Natural killer cell (primary cell): Measurements from ENCODE around the gene CDK14. TPM values are rescaled to one million over a fixed set of nuclear protein-coding genes. Genes with fewer than 3 reads are reported as not detected.

ENCODE experiments used
- ATAC-seq, 3 donors: fragments of 150-1000 bp in 2 of 3; fragments of 200-7000 bp in 1 of 3; cut with Tn5 transposase; 1 replicate in 1 of 3; 2 replicates in 2 of 3; pipeline ENCODE4 v1.10.0; 2021; ENCODE audit warnings: mild to moderate bottlenecking in 2 of 3, moderate library complexity in 2 of 3
- DNase-seq, 2 donors: peaks; one replicate each; pipeline versions ENCODE4 v3.0.0 to v3.0.0-alpha.2; 2013 to 2021; ENCODE audit warnings: mixed read lengths in 1 of 2
- H3K27ac ChIP-seq: one replicate; pipeline ENCODE4 v1.5.1; 2013; ENCODE audit warnings: mild to moderate bottlenecking, low read length
- H3K27me3 ChIP-seq: one replicate; pipeline ENCODE4 v1.6.1; 2013; ENCODE audit warnings: low read length; ENCODE audit not compliant: control insufficient read depth, insufficient read depth
- H3K36me3 ChIP-seq: one replicate; pipeline ENCODE4 v1.6.1; 2013; ENCODE audit warnings: low read length; ENCODE audit not compliant: control insufficient read depth, insufficient read depth
- H3K4me1 ChIP-seq: one replicate; pipeline ENCODE4 v1.6.1; 2013; ENCODE audit warnings: low read length; ENCODE audit not compliant: control insufficient read depth, insufficient read depth
- H3K4me3 ChIP-seq: one replicate; pipeline ENCODE4 v1.5.1; 2013; ENCODE audit warnings: low read length
- H3K9me3 ChIP-seq: one replicate; pipeline ENCODE4 v1.6.1; 2013; ENCODE audit warnings: low read length; ENCODE audit not compliant: control insufficient read depth, insufficient read depth
- H3K27ac Mint-ChIP-seq, 2 donors: one replicate each; pipeline ENCODE4 v1.8.0; 2022; ENCODE audit warnings: mild to moderate bottlenecking in 2 of 2, mixed read lengths in 2 of 2, moderate library complexity in 1 of 2
- H3K27me3 Mint-ChIP-seq, 2 donors: one replicate each; pipeline ENCODE4 v1.8.0; 2022; ENCODE audit warnings: low read depth in 2 of 2, mixed read lengths in 2 of 2
- H3K36me3 Mint-ChIP-seq: one replicate; pipeline ENCODE4 v1.8.0; 2022; ENCODE audit warnings: mixed read lengths
- H3K4me1 Mint-ChIP-seq, 2 donors: one replicate each; pipeline ENCODE4 v1.8.0; 2022; ENCODE audit warnings: mixed read lengths in 2 of 2
- H3K4me3 Mint-ChIP-seq: one replicate; pipeline ENCODE4 v1.8.0; 2022; ENCODE audit warnings: mild to moderate bottlenecking, moderate library complexity, mixed read lengths
- H3K9me3 Mint-ChIP-seq, 2 donors: one replicate each; pipeline ENCODE4 v1.8.0; 2022; ENCODE audit warnings: mixed read lengths in 2 of 2
- WGBS: methylation state at CpG from one replicate; pipeline ENCODE4 v1.1.7; 2013; ENCODE audit warnings: missing lambda C conversion rate; ENCODE audit not compliant: insufficient coverage; 5-methylcytosine and 5-hydroxymethylcytosine counted together
- intact Hi-C: fragments of 100-400 bp; cut with micrococcal nuclease; formaldehyde crosslinking; loops from one replicate; pipeline ENCODE4 v1.14.2; 2022
- total RNA-seq, 4 donors: library from RNA; stranded (reverse); fragments of 120-200 nt in 1 of 4; gene quantifications; one replicate each; pipeline versions ENCODE4 v1.2.3 to v1.2.4, GENCODE V29; 2013 to 2022
- TF ChIP-seq, protein P1 (sequence below): fragments of 200-600 bp; IDR thresholded peaks from one replicate; pipeline ENCODE4 v1.8.0; 2022; ENCODE audit warnings: antibody characterized with exemption

CDK14 gene
- total RNA-seq, 3 donors from 2014 or later (not counting 1 experiment from before 2014, with no cell fraction given), result 1.2 to 12.5 (median 1.9) TPM

DNA sequence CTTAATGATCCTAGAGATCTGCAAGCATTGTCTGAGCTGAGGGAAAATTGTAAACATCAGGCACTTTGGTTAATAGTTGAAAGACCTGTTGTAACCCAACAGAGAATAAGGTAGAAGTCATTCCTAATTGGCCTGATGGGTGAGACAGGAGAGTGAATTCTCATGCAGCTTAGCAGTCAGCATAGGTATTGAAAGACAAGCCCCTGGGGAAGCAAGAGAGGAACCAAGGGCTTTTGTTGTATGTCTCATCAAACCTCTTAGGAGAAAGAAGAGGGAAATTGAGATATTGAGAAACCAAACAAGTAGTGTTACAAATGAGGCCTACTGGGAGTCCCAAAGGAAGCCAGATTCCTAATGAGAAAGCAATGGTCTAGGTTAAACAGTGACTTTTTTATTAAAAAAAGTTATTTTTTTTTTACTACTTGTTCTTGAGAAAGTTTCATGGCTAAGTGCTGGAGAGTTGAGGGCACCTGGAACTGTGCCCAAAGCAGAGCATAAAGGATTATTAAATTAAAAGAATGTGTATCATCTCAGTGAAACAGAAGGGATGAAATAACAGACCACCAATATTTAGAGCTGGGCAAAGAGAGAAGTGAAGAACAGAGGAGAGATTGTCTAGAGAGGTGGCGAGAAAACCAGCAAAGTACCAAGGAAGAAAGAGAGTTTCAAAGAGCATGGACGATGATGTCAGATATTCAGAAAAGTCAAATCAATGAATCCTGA lies 168.9 kb downstream of the CDK14 start:
- no peaks in the 10 kb centered on the region for H3K9me3 ChIP-seq
- H3K36me3 ChIP-seq, result no peaks in the 10 kb centered on the region
- no peaks in the 10 kb centered on the region for H3K4me1 ChIP-seq
- H3K9me3 Mint-ChIP-seq, result peaks cover 10 to 15% of the 10 kb centered on the region in 2 donors
- WGBS, result 95% methylated on average over 1 of the region's 2 CpGs
- no peaks in the 10 kb centered on the region for H3K4me1 Mint-ChIP-seq
- ATAC-seq, result no peak
- TF ChIP-seq, protein P1, sequence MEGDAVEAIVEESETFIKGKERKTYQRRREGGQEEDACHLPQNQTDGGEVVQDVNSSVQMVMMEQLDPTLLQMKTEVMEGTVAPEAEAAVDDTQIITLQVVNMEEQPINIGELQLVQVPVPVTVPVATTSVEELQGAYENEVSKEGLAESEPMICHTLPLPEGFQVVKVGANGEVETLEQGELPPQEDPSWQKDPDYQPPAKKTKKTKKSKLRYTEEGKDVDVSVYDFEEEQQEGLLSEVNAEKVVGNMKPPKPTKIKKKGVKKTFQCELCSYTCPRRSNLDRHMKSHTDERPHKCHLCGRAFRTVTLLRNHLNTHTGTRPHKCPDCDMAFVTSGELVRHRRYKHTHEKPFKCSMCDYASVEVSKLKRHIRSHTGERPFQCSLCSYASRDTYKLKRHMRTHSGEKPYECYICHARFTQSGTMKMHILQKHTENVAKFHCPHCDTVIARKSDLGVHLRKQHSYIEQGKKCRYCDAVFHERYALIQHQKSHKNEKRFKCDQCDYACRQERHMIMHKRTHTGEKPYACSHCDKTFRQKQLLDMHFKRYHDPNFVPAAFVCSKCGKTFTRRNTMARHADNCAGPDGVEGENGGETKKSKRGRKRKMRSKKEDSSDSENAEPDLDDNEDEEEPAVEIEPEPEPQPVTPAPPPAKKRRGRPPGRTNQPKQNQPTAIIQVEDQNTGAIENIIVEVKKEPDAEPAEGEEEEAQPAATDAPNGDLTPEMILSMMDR, result no peak
- intact Hi-C loops, result no loop called here
- no peak overlapping the region for H3K4me3 ChIP-seq
- no peaks in the 10 kb centered on the region for H3K27me3 Mint-ChIP-seq
- DNase-seq, result no peak
- H3K4me3 Mint-ChIP-seq, result no peak overlapping the region
- no peaks in the 10 kb centered on the region for H3K27me3 ChIP-seq
- no peak overlapping the region for H3K27ac ChIP-seq
- H3K36me3 Mint-ChIP-seq, result no peaks in the 10 kb centered on the region
- no peak overlapping the region for H3K27ac Mint-ChIP-seq

DNA sequence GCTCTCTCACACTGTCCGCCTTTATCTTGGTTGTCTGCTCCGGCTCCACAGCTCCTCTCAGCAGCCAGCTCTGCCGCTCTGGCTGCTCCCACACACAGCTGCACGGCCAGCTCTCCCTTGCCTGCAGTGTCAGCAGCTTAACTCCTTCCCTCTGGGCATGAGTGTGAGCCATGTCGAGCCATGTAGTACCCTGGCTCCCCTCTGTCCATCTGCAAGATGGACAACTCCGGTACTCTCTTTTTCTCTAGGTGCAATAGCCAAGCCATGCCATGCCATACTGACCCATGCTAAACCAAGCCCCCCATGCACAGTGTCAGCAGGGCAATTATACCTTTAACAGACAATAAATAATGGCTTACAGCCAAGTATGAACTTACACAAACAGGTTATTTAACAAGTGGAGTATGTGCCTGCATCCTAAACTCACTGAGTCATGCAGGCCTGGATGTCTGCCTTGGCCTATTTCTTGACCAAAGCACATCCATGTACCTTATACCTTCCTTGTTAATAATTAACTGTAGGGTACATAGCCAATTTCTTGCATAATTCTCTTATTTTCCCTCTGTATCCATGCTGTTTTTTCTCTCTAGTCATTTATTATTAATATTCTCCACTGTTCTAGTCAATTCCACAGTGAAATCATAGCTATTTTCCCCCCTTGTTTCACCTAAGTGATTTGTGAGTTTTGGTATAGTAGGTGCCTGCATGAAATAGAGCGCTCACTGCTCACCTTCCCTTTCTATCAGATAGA lies 170.9 kb downstream of the CDK14 start:
- intact Hi-C loops, result no loop called here
- H3K27ac Mint-ChIP-seq, result no peak overlapping the region
- H3K4me1 ChIP-seq, result no peaks in the 10 kb centered on the region

DNA sequence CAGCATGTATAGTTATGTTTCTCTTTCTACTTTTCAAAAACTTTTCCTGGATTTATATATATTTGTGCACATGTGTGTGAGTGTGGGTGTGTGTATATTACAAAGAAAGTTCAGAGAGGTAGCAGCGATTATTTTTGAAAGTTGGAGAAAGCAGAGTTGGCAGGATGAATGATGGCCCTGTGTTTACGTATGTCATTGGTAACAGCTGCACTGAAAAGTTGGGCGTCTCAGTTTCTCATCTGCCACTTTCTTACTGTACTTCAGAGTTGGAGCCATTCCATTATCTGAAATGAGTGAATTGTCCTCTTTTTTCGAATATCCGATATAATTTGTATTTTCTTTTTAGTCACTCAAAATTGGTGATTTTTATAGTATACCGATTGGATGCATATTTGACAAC lies 172.2 kb downstream of the CDK14 start:
- Mint-ChIP-seq H3K4me1 (no peaks in the 10 kb centered on the region), H3K9me3 (peaks cover 13 to 20% of the 10 kb centered on the region in 2 donors), H3K4me3 (no peak overlapping the region), H3K36me3 (no peaks in the 10 kb centered on the region), H3K27ac (no peak overlapping the region), H3K27me3 (no peaks in the 10 kb centered on the region)
- WGBS, result 96% methylated on average over 4 of the region's 6 CpGs
- intact Hi-C loops, result no loop called here
- Histone ChIP-seq H3K9me3 (peaks cover 5% of the 10 kb centered on the region), H3K27me3 (no peaks in the 10 kb centered on the region), H3K27ac (no peak overlapping the region), H3K36me3 (no peaks in the 10 kb centered on the region), H3K4me1 (no peaks in the 10 kb centered on the region), H3K4me3 (no peak overlapping the region)
- TF ChIP-seq, protein P1, result no peak
- no peak for DNase-seq
- no peak for ATAC-seq

More for the DNA sequence above, 170.9 kb downstream of the CDK14 start:
- Histone ChIP-seq H3K9me3 (peaks cover 5% of the 10 kb centered on the region), H3K36me3 (no peaks in the 10 kb centered on the region), H3K27ac (no peak overlapping the region), H3K27me3 (no peaks in the 10 kb centered on the region), H3K4me3 (no peak overlapping the region)
- Mint-ChIP-seq H3K9me3 (peaks cover 14 to 21% of the 10 kb centered on the region in 2 donors), H3K4me3 (no peak overlapping the region), H3K4me1 (no peaks in the 10 kb centered on the region), H3K27me3 (no peaks in the 10 kb centered on the region), H3K36me3 (no peaks in the 10 kb centered on the region)
- ATAC-seq (no peak), DNase-seq (no peak)
- TF ChIP-seq, protein P1, result no peak
- WGBS, result 89% methylated on average over 7 of the region's 7 CpGs
